Heart left ventricle (tissue), 13 donors: ENCODE results near the gene CTNNA1.
"Not testable (repeated sequence)": the region's sequence is repeated elsewhere in the genome, so short reads cannot be mapped to it uniquely, and the experiment has no call there.

ENCODE experiments used
- POLR2A ChIP-seq, 2 donors: fragments of 450-650 bp; IDR thresholded peaks; one replicate each; pipeline ENCODE4 v1.6.1; 2017; ENCODE audit warnings: antibody characterized with exemption in 2 of 2, mild to moderate bottlenecking in 2 of 2, moderate library complexity in 2 of 2
- TF ChIP-seq, protein P1 (sequence below), 12 donors: fragments of 200-600 bp; sonication (generic) in 4 of 12; IDR thresholded peaks; one replicate each; pipeline versions ENCODE4 v1.5.0 to v1.8.0; 2018 to 2022; ENCODE audit warnings: antibody characterized with exemption in 12 of 12, mild to moderate bottlenecking in 5 of 12
- donor health status: ischemic (EF 13 %, LVEDD 7.1; RV severe dilation, severe dysfunction).
- donor health status: DM: no; HTN: yes; CAD: no.
- donor health status: DM: no; HTN: no; CAD: no.
- donor health status: ischemic (EF 25% LVEDD 6.9; RV normal size, moderate dysfunction).
- donor health status: ischemic (EF 25% LVEDD 5.7; RV mildly dilated, moderate dysfunction).
- donor health status: ischemic (EF 35%, LVEDD 5.7; RV mildly dilated, moderate dysfunction).
- donor health status: nonischemic (EF 11% LVEDD 7.7; RV severe dilation, severe dysfunction).
- donor health status: DM: yes; HTN: yes; CAD: no.
- donor health status: PGD.
- donor health status: ischemic (EF 29% LVEDD 5.4; RV normal size, mild dysfunction).
- donor health status: nonischemic (EF 23%, LVEDD 6.1; RV moderate dilation, normal function).

GRCh38 chr5:138810861-138811260 is 57.6 kb downstream of the CTNNA1 start:
- TF ChIP-seq, protein P1, sequence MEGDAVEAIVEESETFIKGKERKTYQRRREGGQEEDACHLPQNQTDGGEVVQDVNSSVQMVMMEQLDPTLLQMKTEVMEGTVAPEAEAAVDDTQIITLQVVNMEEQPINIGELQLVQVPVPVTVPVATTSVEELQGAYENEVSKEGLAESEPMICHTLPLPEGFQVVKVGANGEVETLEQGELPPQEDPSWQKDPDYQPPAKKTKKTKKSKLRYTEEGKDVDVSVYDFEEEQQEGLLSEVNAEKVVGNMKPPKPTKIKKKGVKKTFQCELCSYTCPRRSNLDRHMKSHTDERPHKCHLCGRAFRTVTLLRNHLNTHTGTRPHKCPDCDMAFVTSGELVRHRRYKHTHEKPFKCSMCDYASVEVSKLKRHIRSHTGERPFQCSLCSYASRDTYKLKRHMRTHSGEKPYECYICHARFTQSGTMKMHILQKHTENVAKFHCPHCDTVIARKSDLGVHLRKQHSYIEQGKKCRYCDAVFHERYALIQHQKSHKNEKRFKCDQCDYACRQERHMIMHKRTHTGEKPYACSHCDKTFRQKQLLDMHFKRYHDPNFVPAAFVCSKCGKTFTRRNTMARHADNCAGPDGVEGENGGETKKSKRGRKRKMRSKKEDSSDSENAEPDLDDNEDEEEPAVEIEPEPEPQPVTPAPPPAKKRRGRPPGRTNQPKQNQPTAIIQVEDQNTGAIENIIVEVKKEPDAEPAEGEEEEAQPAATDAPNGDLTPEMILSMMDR (IDR thresholded peaks at IDR 0.05), result not testable (repeated sequence)
- TF ChIP-seq POLR2A (IDR thresholded peaks at IDR 0.05), result not testable (repeated sequence)
